NB4 (cell line): Measurements from ENCODE around the gene RCN2.

Source experiments
- MYC ChIP-seq: IDR thresholded peaks from 2 replicates; pipeline ENCODE4 v1.6.1; 2011; ENCODE audit warnings: low read depth, low read length
- POLR2A ChIP-seq: IDR thresholded peaks from 2 replicates; pipeline ENCODE4 v1.6.1; 2011; ENCODE audit warnings: mild to moderate bottlenecking; ENCODE audit not compliant: insufficient read length; ENCODE audit errors: extremely low read depth
- TF ChIP-seq, protein P1 (sequence below): IDR thresholded peaks from one replicate; pipeline ENCODE4 v1.5.1; 2012; ENCODE audit warnings: low read depth, low read length
- TF ChIP-seq, protein P2 (sequence below): IDR thresholded peaks from 2 replicates; pipeline ENCODE4 v1.6.1; 2011; ENCODE audit warnings: low read depth, low read length

DNA sequence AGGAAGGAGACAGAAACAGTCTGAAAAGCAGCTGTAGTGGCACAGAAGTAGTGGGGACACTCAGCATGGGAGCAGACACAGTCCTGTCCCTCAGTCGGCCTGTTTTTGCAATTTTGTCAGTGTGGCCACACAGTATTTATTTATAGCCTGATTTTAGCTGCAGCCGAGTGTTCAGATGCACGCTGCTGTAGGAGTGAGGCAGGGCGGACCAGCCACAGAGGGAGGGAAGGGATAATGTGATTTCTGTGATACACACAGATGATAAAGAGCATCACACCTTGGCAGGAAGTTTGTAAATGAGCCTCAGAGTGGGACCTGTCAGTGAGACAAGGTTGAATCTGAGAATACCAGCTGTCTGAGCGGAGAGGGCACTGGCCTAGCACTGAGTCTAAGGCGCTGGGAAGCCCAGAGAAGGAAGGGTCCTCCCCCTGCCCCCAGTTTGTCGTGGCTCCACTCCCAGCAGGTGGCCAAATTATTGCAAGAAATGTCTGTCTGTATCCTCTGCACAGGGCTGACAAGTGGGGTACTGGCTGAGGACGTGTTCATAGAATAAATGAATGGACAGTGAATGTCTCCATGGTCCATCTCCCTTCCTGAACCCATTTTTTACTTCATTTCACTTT lies 67.2 kb downstream of the RCN2 start:
- TF ChIP-seq, protein P1, sequence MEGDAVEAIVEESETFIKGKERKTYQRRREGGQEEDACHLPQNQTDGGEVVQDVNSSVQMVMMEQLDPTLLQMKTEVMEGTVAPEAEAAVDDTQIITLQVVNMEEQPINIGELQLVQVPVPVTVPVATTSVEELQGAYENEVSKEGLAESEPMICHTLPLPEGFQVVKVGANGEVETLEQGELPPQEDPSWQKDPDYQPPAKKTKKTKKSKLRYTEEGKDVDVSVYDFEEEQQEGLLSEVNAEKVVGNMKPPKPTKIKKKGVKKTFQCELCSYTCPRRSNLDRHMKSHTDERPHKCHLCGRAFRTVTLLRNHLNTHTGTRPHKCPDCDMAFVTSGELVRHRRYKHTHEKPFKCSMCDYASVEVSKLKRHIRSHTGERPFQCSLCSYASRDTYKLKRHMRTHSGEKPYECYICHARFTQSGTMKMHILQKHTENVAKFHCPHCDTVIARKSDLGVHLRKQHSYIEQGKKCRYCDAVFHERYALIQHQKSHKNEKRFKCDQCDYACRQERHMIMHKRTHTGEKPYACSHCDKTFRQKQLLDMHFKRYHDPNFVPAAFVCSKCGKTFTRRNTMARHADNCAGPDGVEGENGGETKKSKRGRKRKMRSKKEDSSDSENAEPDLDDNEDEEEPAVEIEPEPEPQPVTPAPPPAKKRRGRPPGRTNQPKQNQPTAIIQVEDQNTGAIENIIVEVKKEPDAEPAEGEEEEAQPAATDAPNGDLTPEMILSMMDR, result no peak
- TF ChIP-seq POLR2A (no peak), MYC (no peak)
- TF ChIP-seq, protein P2, sequence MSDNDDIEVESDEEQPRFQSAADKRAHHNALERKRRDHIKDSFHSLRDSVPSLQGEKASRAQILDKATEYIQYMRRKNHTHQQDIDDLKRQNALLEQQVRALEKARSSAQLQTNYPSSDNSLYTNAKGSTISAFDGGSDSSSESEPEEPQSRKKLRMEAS, result no peak
